ENCODE results near the gene TMEM178B.

DNA sequence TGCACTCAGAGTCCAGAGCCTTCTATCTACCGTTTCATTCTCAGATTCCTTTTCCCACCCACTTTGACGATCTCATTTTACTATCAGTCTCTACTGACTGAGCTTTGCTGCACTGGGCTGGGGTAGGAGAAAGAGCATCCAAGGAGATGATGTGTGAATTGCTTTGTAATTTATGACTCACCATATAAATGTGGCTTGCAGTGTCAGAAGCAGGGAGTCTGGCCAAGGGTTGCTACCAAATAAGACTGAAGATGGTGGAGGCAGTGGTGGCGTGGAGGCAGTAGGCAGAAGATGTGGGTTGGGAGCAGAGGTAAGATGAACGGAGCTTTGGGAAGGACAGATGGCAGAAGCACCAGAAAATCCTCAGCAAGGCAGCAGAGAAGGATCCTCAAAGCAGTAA lies 404.0 kb downstream of the TMEM178B start:
- TF ChIP-seq POLR2A (IDR thresholded peaks at IDR 0.05; ENCODE audit: low read length) (no peak), GATA1 (IDR thresholded peaks at IDR 0.05; ENCODE audit: low read depth, low read length) (no peak)
